ENCODE measurements around the gene APBB1IP.
"Not testable (repeated sequence)": the region's sequence is repeated elsewhere in the genome, so short reads cannot be mapped to it uniquely, and the experiment has no call there.

Gene APBB1IP

GRCh38 chr10:26566525-26567350 is 128.6 kb downstream of the APBB1IP start:
- DNase-seq, result no peak

- DNase-seq, result no peak
These were observed 129.2 kb downstream of the APBB1IP start for GRCh38 chr10:26567351-26567721.

GRCh38 chr10:26571655-26572054 is 133.5 kb downstream of the APBB1IP start:
- no peak for DNase-seq

GRCh38 chr10:26573674-26574073 is 135.5 kb downstream of the APBB1IP start:
- no peak for DNase-seq

- no peak for DNase-seq
These were observed 136.6 kb downstream of the APBB1IP start for GRCh38 chr10:26574783-26575182.

- DNase-seq, result not testable (repeated sequence)
These were observed 140.2 kb downstream of the APBB1IP start for GRCh38 chr10:26578371-26578770.

GRCh38 chr10:26579256-26580063 is 141.3 kb downstream of the APBB1IP start:
- DNase-seq, result no peak

GRCh38 chr10:26586211-26586610 is 148.1 kb downstream of the APBB1IP start:
- DNase-seq, result no peak

GRCh38 chr10:26588611-26589010 is 150.5 kb downstream of the APBB1IP start:
- DNase-seq, result no peak

- not testable (repeated sequence) for DNase-seq
These were observed 151.7 kb downstream of the APBB1IP start for GRCh38 chr10:26589813-26590212.

GRCh38 chr10:26593896-26594295 is 155.8 kb downstream of the APBB1IP start:
- no peak for DNase-seq

GRCh38 chr10:26603283-26603682 is 165.1 kb downstream of the APBB1IP start:
- not testable (repeated sequence) for DNase-seq

- not testable (repeated sequence) for DNase-seq
These were observed 166.4 kb downstream of the APBB1IP start for GRCh38 chr10:26604320-26605093.

GRCh38 chr10:26606389-26606877 is 168.3 kb downstream of the APBB1IP start:
- DNase-seq, result not testable (repeated sequence)

- no peak for DNase-seq
These were observed 174.2 kb downstream of the APBB1IP start for GRCh38 chr10:26612151-26612915.

All from hippocampal formation (tissue), 2 donors.